ENCODE results near the gene TUBG2.

DNA sequence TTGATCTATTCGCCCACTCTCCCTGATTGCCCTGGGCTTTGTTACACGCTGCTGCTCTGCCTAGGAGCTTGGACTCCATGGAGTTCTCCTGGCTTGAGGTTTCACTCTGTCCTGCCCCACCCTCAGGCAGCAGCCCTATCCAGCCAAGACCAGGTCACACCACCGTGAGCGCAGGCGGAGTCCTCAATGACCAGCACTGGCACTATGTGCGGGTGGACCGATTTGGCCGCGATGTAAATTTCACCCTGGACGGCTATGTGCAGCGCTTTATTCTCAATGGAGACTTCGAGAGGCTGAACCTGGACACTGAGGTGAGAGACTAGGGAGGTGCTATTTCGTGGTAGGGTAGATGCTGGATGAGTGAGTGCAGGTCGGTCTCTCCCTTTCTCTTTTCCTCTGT lies 26.7 kb downstream of the TUBG2 start:
- TF ChIP-seq, protein P1, sequence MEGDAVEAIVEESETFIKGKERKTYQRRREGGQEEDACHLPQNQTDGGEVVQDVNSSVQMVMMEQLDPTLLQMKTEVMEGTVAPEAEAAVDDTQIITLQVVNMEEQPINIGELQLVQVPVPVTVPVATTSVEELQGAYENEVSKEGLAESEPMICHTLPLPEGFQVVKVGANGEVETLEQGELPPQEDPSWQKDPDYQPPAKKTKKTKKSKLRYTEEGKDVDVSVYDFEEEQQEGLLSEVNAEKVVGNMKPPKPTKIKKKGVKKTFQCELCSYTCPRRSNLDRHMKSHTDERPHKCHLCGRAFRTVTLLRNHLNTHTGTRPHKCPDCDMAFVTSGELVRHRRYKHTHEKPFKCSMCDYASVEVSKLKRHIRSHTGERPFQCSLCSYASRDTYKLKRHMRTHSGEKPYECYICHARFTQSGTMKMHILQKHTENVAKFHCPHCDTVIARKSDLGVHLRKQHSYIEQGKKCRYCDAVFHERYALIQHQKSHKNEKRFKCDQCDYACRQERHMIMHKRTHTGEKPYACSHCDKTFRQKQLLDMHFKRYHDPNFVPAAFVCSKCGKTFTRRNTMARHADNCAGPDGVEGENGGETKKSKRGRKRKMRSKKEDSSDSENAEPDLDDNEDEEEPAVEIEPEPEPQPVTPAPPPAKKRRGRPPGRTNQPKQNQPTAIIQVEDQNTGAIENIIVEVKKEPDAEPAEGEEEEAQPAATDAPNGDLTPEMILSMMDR (IDR thresholded peaks at IDR 0.05; ENCODE audit: low read depth, low read length), result no peak
- no peak for TF ChIP-seq EZH2phosphoT487 (IDR thresholded peaks at IDR 0.05; ENCODE audit: low read depth)

Data from OCI-LY3 (cell line).